Measurements from ENCODE around the gene C20orf96. TPM values are rescaled to one million over a fixed set of nuclear protein-coding genes. Genes with fewer than 3 reads are reported as not detected.
"Not testable (repeated sequence)": the region's sequence is repeated elsewhere in the genome, so short reads cannot be mapped to it uniquely, and the experiment has no call there.

C20orf96 gene
- total RNA-seq, 2 donors from 2014 or later = 10.1 to 10.3 TPM

DNA sequence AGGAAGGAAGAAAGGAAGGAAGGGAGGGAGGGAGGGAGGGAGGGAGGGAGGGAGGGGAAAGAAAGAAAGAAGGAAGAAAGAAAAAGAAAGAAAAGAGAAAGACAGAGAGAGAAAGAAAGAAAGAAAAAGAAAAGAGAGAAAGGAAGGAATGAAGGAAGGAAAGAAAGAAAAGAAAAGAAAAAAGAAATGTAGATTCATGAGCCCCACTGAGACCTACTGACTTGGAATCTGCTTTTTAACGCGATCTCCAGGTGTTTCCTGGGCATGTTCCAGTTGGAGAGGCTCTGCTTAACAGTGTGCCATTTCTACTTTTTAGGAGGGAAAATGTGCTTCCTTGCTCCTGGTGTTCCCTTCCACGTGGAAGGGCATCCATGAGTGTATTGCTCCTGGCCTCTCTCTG lies 16.7 kb downstream of the C20orf96 start:
- no peaks in the 10 kb centered on the region for H3K9me3 Mint-ChIP-seq
- ATAC-seq = no peak
- peaks cover 5 to 9% of the 10 kb centered on the region in 2 donors for H3K36me3 Mint-ChIP-seq
- H3K27ac Mint-ChIP-seq = no peak overlapping the region
- DNase-seq (ENCODE audit: low spot score in 2 of 2) = no peak

- no peaks in the 10 kb centered on the region for H3K9me3 Mint-ChIP-seq
- H3K27ac Mint-ChIP-seq = no peak overlapping the region
- ATAC-seq (no peak), DNase-seq (ENCODE audit: low spot score in 2 of 2) (no peak)
- peaks cover 0 to 9% of the 10 kb centered on the region in 2 donors for H3K36me3 Mint-ChIP-seq
Measured at GRCh38 chr20:272718-273117, 17.8 kb downstream of the C20orf96 start.

DNA sequence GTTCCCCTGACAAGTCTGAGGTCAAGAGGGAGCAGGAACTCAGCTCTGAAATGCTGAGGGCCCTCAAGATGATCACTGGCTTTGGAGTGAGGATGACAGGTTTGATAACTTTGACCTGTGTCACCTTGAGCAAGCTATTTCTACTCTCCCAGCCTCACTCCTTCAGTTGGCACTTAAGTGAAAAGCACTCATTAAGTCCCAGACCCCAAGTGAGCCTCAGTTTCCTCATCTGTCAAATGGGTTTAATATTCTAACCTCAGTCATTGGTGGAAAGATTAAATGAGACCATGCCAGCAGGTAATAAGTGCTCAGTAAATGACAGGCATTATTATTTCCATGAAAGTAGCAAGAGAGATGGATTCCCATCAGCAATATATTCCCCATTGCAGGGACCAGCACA lies 19.0 kb downstream of the C20orf96 start:
- DNase-seq (ENCODE audit: low spot score in 2 of 2) (no peak), ATAC-seq (no peak)
- Mint-ChIP-seq H3K9me3 (no peaks in the 10 kb centered on the region), H3K27ac (no peak overlapping the region), H3K36me3 (peaks cover 0 to 7% of the 10 kb centered on the region in 2 donors)

DNA sequence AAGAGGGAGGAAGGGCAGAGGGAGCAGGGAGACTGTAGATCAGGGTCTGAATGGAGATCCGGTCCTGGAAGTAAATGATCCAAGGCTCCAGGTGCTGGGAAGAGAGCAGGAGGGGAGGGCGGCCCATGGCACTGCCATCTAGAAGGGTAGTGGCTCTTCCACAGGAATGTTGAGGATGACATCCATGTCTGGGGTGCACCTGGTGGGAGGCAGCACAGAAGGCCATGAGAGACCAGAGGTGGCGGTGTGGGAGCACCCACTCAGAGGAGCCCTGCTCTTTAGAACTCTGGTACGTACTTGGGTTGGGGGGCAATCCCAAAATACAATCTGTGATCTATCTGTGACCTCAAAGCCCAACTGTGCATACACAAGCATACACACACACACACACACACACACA lies 19.5 kb downstream of the C20orf96 start:
- peaks cover 0 to 3% of the 10 kb centered on the region in 2 donors for H3K36me3 Mint-ChIP-seq
- H3K9me3 Mint-ChIP-seq = no peaks in the 10 kb centered on the region
- DNase-seq (ENCODE audit: low spot score in 2 of 2) (no peak), ATAC-seq (no peak)
- no peak overlapping the region for H3K27ac Mint-ChIP-seq

- Mint-ChIP-seq H3K36me3 (no peaks in the 10 kb centered on the region), H3K9me3 (no peaks in the 10 kb centered on the region), H3K27ac (peak overlapping the region in 1 of 2 donors; percentile 13)
- no peak for DNase-seq (ENCODE audit: low spot score in 2 of 2)
- ATAC-seq = no peak
Measured at GRCh38 chr20:270517-270916, 20.0 kb downstream of the C20orf96 start.

GRCh38 chr20:266596-267562 lies 23.7 kb downstream of the C20orf96 start:
- Mint-ChIP-seq H3K27ac (peak overlapping the region; percentile 65 to 95), H3K36me3 (no peaks in the 10 kb centered on the region), H3K9me3 (no peaks in the 10 kb centered on the region)
- DNase-seq (ENCODE audit: low spot score in 2 of 2) (peak; percentile 82 to 94), ATAC-seq (peak; percentile 89 to 95)

GRCh38 chr20:263701-264100 lies 26.8 kb downstream of the C20orf96 start:
- DNase-seq (ENCODE audit: low spot score in 2 of 2) = no peak
- Mint-ChIP-seq H3K27ac (no peak overlapping the region), H3K9me3 (no peaks in the 10 kb centered on the region), H3K36me3 (no peaks in the 10 kb centered on the region)
- ATAC-seq = no peak

GRCh38 chr20:259981-260380 lies 30.6 kb downstream of the C20orf96 start:
- no peaks in the 10 kb centered on the region for H3K36me3 Mint-ChIP-seq
- ATAC-seq = no peak
- no peak for DNase-seq (ENCODE audit: low spot score in 2 of 2)
- H3K27ac Mint-ChIP-seq = no peak overlapping the region
- no peaks in the 10 kb centered on the region for H3K9me3 Mint-ChIP-seq

DNA sequence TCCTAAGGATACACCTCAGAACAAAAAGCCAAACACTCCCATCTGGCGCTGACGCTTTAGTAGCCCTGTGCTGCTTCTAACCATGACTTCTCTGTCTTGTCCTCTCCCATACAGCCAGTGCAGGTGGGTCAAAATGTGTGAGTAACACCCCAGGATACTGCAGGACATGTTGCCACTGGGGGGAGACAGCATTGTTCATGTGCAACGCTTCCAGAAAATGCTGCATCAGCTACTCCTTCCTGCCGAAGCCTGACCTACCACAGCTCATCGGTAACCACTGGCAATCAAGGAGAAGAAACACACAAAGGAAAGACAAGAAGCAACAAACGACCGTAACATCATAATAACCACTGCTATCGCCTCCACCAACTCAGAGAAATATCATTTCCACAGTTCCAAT lies 31.6 kb downstream of the C20orf96 start:
- DNase-seq (ENCODE audit: low spot score in 2 of 2) (no peak), ATAC-seq (peak; percentile 28 to 41)
- H3K27ac Mint-ChIP-seq = no peak overlapping the region
- H3K36me3 Mint-ChIP-seq = no peaks in the 10 kb centered on the region
- H3K9me3 Mint-ChIP-seq = no peaks in the 10 kb centered on the region

DNA sequence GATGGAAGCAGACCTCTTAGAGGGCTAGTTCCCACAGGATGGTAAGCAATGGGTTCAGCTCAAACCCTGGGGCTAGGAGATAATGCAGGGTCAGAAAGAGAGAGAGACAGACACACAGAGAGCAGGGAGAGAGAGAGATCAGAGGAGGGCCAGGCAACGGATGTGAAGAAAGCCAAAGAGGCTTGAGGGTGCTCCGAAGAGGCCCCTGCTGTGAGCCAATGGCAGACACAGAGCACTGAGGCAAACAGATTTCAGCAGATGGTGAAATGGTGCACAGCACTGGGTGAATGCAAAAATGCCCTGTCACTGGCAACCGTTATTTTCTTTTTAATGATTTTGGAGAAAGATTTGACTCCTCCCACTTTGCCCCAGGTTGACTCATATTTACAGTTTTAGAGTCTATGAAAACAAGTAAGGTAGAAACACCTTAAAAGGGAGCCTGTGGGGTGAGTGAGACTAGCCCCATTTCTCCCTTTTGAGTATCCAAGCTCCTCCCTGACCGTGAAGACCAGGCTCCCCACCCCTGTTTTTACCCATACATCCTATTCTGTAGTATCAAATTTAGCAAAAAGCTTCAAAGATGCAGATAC lies 32.2 kb downstream of the C20orf96 start:
- DNase-seq (ENCODE audit: low spot score in 2 of 2) (no peak), ATAC-seq (peak; percentile 67 to 76)
- H3K36me3 Mint-ChIP-seq = no peaks in the 10 kb centered on the region
- peak overlapping the region in 1 of 2 donors; percentile 4 for H3K27ac Mint-ChIP-seq
- H3K9me3 Mint-ChIP-seq = no peaks in the 10 kb centered on the region

GRCh38 chr20:257419-257818 lies 33.1 kb downstream of the C20orf96 start, which contains the start of gene DEFB132:
Gene DEFB132 (plus strand): TSS chr20:257724. CDS start chr20:257779, 55 bp downstream.
- Mint-ChIP-seq H3K27ac (peak within 1 kb of the TSS in 1 of 2 donors; percentile 4), H3K36me3 (no peaks in the 10 kb centered on the region), H3K9me3 (no peaks in the 10 kb centered on the region)
- ATAC-seq (no peak), DNase-seq (ENCODE audit: low spot score in 2 of 2) (no peak)

DNA sequence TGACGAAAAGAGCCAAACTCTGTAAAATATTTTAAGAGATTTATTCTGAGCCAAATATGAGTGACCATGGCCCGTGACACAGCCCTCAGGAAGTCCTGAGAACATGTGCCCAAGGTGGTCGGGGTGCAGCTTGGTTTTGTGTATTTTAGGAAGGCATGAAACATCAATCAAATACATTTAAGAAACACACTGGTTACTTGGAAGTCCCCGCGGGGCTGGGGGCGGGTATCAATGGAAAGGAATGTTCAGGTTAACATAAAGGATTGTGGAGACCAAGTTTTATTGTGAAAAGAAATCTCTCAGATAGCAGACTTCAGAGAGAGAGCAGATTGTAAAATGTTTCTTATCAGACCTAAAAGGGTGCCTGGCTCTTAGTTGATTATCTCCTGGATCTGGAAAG lies 37.1 kb downstream of the C20orf96 start:
- H3K27ac Mint-ChIP-seq = peak overlapping the region in 1 of 2 donors; percentile 14
- ATAC-seq; H3K36me3 Mint-ChIP-seq; DNase-seq (ENCODE audit: low spot score in 2 of 2); H3K9me3 Mint-ChIP-seq: not testable (repeated sequence)

GRCh38 chr20:252801-253200 lies 37.7 kb downstream of the C20orf96 start:
- Mint-ChIP-seq H3K27ac (no peak overlapping the region), H3K36me3 (no peaks in the 10 kb centered on the region), H3K9me3 (no peaks in the 10 kb centered on the region)
- DNase-seq (ENCODE audit: low spot score in 2 of 2) (no peak), ATAC-seq (no peak)

DNA sequence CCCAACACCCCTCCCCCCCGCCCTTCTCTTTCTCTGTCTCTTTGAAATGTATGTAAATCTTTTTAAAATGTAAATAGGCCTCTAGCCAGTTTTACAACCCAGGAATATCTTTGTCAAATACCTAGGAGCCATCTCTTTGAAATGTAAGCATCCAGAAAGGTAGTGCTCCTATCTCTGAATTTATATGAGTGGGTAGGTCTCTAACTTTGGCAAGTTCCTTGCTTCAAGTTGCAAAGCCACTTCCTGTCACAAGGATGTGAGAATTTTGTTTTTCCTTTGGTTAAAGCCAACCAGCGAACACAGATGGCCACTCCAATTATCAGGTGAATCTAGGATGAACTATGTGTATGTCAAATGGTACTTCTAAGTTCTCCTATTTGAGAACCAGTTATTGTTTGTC lies 39.2 kb downstream of the C20orf96 start:
- Mint-ChIP-seq H3K27ac (peak overlapping the region in 1 of 2 donors; percentile 49), H3K9me3 (no peaks in the 10 kb centered on the region), H3K36me3 (peaks cover 0 to 8% of the 10 kb centered on the region in 2 donors)
- ATAC-seq = no peak
- no peak for DNase-seq (ENCODE audit: low spot score in 2 of 2)

GRCh38 chr20:242905-243304 lies 47.6 kb downstream of the C20orf96 start:
- H3K27ac Mint-ChIP-seq = no peak overlapping the region
- no peak for DNase-seq (ENCODE audit: low spot score in 2 of 2)
- no peaks in the 10 kb centered on the region for H3K9me3 Mint-ChIP-seq
- peaks cover 0 to 8% of the 10 kb centered on the region in 2 donors for H3K36me3 Mint-ChIP-seq
- ATAC-seq = no peak

DNA sequence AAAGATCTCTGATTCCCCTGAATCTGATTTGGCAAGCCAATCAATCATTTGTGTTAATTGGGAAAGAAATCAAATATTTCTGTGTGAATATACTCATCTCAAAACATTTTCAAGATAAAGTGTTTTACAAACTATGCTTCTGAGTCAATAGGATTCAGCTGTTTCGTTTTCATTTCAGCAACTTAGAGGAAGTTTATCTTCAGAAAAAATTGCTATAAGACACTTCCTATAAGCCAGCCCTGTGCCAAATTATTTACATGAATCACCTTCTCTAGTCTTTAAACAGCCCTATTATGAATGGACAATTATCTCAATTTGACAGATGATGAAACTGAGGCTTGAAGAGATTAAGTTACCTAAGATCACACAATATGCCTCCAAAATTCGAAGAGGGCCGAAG lies 52.6 kb downstream of the C20orf96 start:
- no peaks in the 10 kb centered on the region for H3K36me3 Mint-ChIP-seq
- DNase-seq (ENCODE audit: low spot score in 2 of 2) (no peak), ATAC-seq (peak; percentile 68 to 89)
- H3K27ac Mint-ChIP-seq = peak overlapping the region; percentile 79 to 87
- no peaks in the 10 kb centered on the region for H3K9me3 Mint-ChIP-seq

DNA sequence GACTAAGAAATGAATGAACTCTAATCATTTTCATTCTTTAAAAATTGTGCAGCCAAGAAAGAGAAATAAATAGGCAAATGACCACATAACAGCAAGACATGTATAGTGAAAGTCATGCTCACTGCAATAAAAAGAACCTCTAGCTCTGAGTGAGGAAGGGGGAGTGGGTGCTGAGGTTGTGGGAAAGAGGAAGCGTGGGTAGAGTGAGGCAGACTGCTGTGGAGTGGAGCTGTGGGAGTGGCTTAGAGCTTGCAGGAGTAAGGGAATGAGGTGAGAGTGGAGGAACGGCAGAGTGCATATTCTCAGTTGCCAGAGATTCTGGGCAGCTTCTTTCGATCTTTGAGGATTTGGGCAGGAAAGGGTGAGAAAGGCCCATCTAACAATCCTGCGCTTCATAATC lies 53.1 kb downstream of the C20orf96 start:
- no peaks in the 10 kb centered on the region for H3K9me3 Mint-ChIP-seq
- H3K36me3 Mint-ChIP-seq = no peaks in the 10 kb centered on the region
- peak in 1 of 2 donors; percentile 22 for DNase-seq (ENCODE audit: low spot score in 2 of 2)
- peak; percentile 85 to 95 for ATAC-seq
- H3K27ac Mint-ChIP-seq = peak overlapping the region; percentile 79 to 87
